ENCODE results near the gene GRAMD4.
"Not testable (repeated sequence)": the region's sequence is repeated elsewhere in the genome, so short reads cannot be mapped to it uniquely, and the experiment has no call there.

GRAMD4 gene

GRCh38 chr22:46636221-46637002, 16.2 kb downstream of the GRAMD4 start:
- Mint-ChIP-seq H3K4me1 (ENCODE audit: low read depth) (peaks cover 50% of the 10 kb centered on the region), H3K27me3 (no peaks in the 10 kb centered on the region), H3K27ac (no peak overlapping the region), H3K4me3 (no peak overlapping the region), H3K36me3 (ENCODE audit: low read depth) (peaks cover 84% of the 10 kb centered on the region), H3K9me3 (no peaks in the 10 kb centered on the region)
- intact Hi-C loops (cut with micrococcal nuclease) = no loop called here

GRCh38 chr22:46637711-46638600, 17.8 kb downstream of the GRAMD4 start:
- Mint-ChIP-seq H3K4me1 (ENCODE audit: low read depth) (peaks cover 47% of the 10 kb centered on the region), H3K36me3 (ENCODE audit: low read depth) (peaks cover 86% of the 10 kb centered on the region), H3K27me3 (no peaks in the 10 kb centered on the region), H3K9me3 (peaks cover 2% of the 10 kb centered on the region), H3K4me3 (no peak overlapping the region), H3K27ac (no peak overlapping the region)
- intact Hi-C loops (cut with micrococcal nuclease) = no loop called here

- Mint-ChIP-seq H3K4me1 (ENCODE audit: low read depth) (peaks cover 46% of the 10 kb centered on the region), H3K4me3 (no peak overlapping the region), H3K27me3 (no peaks in the 10 kb centered on the region), H3K9me3 (peaks cover 8% of the 10 kb centered on the region), H3K27ac (no peak overlapping the region), H3K36me3 (ENCODE audit: low read depth) (peaks cover 86% of the 10 kb centered on the region)
- intact Hi-C loops (cut with micrococcal nuclease) = no loop called here
Observed at GRCh38 chr22:46638601-46639431, 18.6 kb downstream of the GRAMD4 start.

DNA sequence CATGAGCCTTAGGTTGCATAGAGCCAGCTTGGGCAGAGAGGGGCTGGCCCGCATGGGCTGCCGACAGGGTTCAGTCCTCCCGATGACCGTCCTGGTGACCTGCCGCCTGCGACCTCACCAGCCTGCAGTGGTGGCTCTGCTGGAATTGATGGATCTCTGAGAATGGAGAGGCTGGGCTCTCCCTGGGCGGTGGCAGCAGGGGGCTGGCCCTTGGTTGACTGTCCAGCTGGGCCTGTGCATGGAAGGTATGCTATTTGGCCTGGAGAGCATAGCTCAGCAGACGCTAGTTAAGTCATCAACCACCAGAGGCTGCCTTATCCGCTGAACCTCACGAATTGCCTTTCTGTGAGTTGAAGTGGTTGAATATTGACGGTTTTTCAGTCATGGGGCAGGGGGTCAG, 19.7 kb downstream of the GRAMD4 start:
- H3K4me3 Mint-ChIP-seq = no peak overlapping the region
- peaks cover 89% of the 10 kb centered on the region for H3K36me3 Mint-ChIP-seq (ENCODE audit: low read depth)
- H3K4me1 Mint-ChIP-seq (ENCODE audit: low read depth) = peaks cover 43% of the 10 kb centered on the region
- peaks cover 8% of the 10 kb centered on the region for H3K9me3 Mint-ChIP-seq
- H3K27me3 Mint-ChIP-seq = no peaks in the 10 kb centered on the region
- intact Hi-C loops (cut with micrococcal nuclease) = no loop called here
- no peak overlapping the region for H3K27ac Mint-ChIP-seq

GRCh38 chr22:46640293-46641055, 20.3 kb downstream of the GRAMD4 start:
- Mint-ChIP-seq H3K4me1 (ENCODE audit: low read depth) (peaks cover 43% of the 10 kb centered on the region), H3K36me3 (ENCODE audit: low read depth) (peaks cover 95% of the 10 kb centered on the region), H3K4me3 (no peak overlapping the region), H3K9me3 (peaks cover 8% of the 10 kb centered on the region), H3K27me3 (no peaks in the 10 kb centered on the region), H3K27ac (no peak overlapping the region)
- intact Hi-C loops (cut with micrococcal nuclease) = no loop called here

GRCh38 chr22:46641811-46642266, 21.7 kb downstream of the GRAMD4 start:
- no peak overlapping the region for H3K4me3 Mint-ChIP-seq
- H3K9me3 Mint-ChIP-seq = peaks cover 8% of the 10 kb centered on the region
- peaks cover 99% of the 10 kb centered on the region for H3K36me3 Mint-ChIP-seq (ENCODE audit: low read depth)
- H3K27me3 Mint-ChIP-seq = no peaks in the 10 kb centered on the region
- H3K27ac Mint-ChIP-seq = no peak overlapping the region
- intact Hi-C loops (cut with micrococcal nuclease) = no loop called here
- H3K4me1 Mint-ChIP-seq (ENCODE audit: low read depth) = peaks cover 32% of the 10 kb centered on the region

GRCh38 chr22:46642840-46643480, 22.8 kb downstream of the GRAMD4 start:
- H3K9me3 Mint-ChIP-seq = peaks cover 12% of the 10 kb centered on the region
- H3K4me1 Mint-ChIP-seq (ENCODE audit: low read depth) = peaks cover 33% of the 10 kb centered on the region
- H3K4me3 Mint-ChIP-seq; H3K27ac Mint-ChIP-seq; intact Hi-C loops (cut with micrococcal nuclease); H3K27me3 Mint-ChIP-seq: not testable (repeated sequence)
- H3K36me3 Mint-ChIP-seq (ENCODE audit: low read depth) = peaks cover 99% of the 10 kb centered on the region

GRCh38 chr22:46646531-46647215, 26.5 kb downstream of the GRAMD4 start:
- Mint-ChIP-seq H3K27ac (no peak overlapping the region), H3K4me1 (ENCODE audit: low read depth) (peaks cover 59% of the 10 kb centered on the region), H3K9me3 (peaks cover 18% of the 10 kb centered on the region), H3K27me3 (no peaks in the 10 kb centered on the region), H3K4me3 (no peak overlapping the region), H3K36me3 (ENCODE audit: low read depth) (peaks cover 100% of the 10 kb centered on the region)
- intact Hi-C loops (cut with micrococcal nuclease) = no loop called here

DNA sequence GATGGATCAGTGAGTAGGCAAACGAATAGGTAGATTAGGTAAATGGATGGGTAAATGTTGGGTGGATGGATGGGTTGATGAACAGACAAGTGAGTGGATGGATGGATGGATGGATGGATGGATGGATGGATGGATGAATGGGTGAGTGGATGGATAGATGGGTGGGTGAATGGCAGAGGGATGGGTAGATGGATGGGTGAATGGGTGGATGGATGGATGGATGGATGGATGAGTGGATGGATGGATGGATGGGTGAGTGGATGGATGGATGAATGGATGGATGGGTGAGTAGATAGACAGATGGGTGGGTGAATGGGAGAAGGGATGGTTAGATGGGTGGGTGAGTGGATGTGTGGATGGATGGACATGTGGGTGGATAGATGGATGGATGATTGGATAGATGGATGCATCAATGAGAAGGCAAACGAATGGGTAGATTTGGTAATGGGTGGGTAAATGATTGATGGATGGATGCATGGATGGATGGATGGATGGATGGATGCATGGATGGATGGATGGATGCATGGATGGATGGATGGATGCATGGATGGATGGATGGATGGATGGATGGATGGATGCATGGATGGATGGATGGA, 28.1 kb downstream of the GRAMD4 start:
- H3K4me3 Mint-ChIP-seq; H3K27ac Mint-ChIP-seq; intact Hi-C loops (cut with micrococcal nuclease); H3K27me3 Mint-ChIP-seq: not testable (repeated sequence)
- Mint-ChIP-seq H3K4me1 (ENCODE audit: low read depth) (peaks cover 68% of the 10 kb centered on the region), H3K36me3 (ENCODE audit: low read depth) (peaks cover 100% of the 10 kb centered on the region), H3K9me3 (peaks cover 12% of the 10 kb centered on the region)

- no peaks in the 10 kb centered on the region for H3K27me3 Mint-ChIP-seq
- peaks cover 10% of the 10 kb centered on the region for H3K9me3 Mint-ChIP-seq
- peaks cover 98% of the 10 kb centered on the region for H3K36me3 Mint-ChIP-seq (ENCODE audit: low read depth)
- intact Hi-C loops (cut with micrococcal nuclease) = no loop called here
- H3K4me1 Mint-ChIP-seq (ENCODE audit: low read depth) = peaks cover 63% of the 10 kb centered on the region
- peak overlapping the region; percentile 68 for H3K27ac Mint-ChIP-seq
- peak overlapping the region; percentile 37 for H3K4me3 Mint-ChIP-seq
Observed at GRCh38 chr22:46649141-46650077, 29.2 kb downstream of the GRAMD4 start.

DNA sequence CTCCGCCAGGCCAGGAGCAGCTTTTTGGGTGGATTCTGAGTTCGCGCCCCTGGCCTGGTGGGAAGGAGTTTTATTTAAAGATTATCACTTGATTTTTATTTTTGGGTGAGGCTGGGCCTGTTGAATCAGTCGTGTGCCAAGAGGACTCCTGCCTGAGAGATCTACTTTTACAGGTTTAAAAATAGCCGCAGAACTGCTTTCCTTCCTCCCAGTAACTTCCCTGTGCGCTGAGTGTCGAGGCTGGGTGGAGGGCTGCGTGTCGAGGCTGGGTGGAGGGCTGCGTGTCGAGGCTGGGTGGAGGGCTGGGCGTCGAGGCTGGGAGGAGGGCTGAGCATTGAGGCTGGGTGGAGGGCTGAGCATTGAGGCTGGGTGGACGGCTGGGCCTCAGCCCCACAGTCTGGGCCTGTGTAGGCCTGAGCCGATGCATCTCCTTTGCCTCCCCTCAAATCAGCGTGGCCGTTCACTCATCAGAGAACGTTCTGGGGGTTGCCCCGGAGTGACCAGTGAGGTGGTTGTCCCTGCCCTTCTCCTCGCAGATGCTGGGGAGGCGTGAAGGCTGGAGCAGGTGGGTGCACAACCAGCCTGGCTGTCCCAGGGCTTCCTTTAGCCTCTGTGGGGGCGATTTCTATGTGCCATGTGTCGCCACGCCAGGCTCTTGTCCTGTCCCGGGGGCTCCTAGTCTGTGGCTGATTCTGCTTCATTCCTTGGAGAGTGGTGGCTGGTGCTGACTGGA, 30.1 kb downstream of the GRAMD4 start:
- Mint-ChIP-seq H3K27ac (peak overlapping the region; percentile 68), H3K36me3 (ENCODE audit: low read depth) (peaks cover 96% of the 10 kb centered on the region), H3K27me3 (no peaks in the 10 kb centered on the region), H3K9me3 (peaks cover 10% of the 10 kb centered on the region), H3K4me1 (ENCODE audit: low read depth) (peaks cover 67% of the 10 kb centered on the region), H3K4me3 (no peak overlapping the region)
- intact Hi-C loops (cut with micrococcal nuclease) = no loop called here

All from dendritic cell treated with granulocyte-macrophage colony-stimulating factor and Interleukin-4, amounts not matched to agents 40 ng/mL and 50 ng/mL, for 4 days (primary cell).